Astrocyte (in vitro differentiated cells and primary cell): ENCODE results near the gene CFAP91.

Source experiments
- EZH2 ChIP-seq: IDR thresholded peaks from 2 replicates; pipeline ENCODE4 v1.6.1; 2012; ENCODE audit warnings: mild to moderate bottlenecking, low read length, inconsistent platforms; ENCODE audit not compliant: insufficient read depth
- TF ChIP-seq, protein P1 (sequence below): IDR thresholded peaks from 2 replicates; pipeline ENCODE4 v1.5.1; 2011; ENCODE audit warnings: low read depth, mild to moderate bottlenecking, inconsistent platforms, low read length, moderate library complexity; ENCODE audit not compliant: insufficient read depth

DNA sequence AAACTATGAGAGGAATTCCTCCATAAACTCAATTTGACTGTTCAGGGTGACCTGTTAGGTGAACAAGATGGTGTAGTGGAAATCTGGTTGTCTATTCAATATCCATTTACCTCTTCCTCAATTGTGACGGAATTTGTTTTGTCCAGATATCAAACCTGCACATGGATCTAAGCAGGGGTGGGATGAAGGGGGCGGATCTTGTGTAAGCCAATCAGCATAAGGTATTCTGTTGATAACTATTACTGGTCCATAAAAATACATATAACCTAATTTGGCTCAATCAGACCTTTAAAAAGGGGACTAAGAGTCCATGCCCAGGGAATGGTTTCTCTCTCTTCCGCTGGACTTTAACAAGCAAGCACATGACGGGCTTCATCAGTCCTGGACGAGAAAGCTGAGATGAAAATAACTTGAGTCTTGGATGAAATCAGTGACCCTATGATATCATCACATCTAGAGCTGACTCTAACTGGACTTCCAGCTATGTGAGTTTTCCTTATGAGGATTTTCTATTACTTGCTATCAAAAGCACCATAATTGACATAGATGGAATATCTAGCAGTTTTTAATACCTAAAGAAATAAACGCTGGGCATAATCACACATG lies 36.8 kb upstream of the CFAP91 start:
- TF ChIP-seq, protein P1, sequence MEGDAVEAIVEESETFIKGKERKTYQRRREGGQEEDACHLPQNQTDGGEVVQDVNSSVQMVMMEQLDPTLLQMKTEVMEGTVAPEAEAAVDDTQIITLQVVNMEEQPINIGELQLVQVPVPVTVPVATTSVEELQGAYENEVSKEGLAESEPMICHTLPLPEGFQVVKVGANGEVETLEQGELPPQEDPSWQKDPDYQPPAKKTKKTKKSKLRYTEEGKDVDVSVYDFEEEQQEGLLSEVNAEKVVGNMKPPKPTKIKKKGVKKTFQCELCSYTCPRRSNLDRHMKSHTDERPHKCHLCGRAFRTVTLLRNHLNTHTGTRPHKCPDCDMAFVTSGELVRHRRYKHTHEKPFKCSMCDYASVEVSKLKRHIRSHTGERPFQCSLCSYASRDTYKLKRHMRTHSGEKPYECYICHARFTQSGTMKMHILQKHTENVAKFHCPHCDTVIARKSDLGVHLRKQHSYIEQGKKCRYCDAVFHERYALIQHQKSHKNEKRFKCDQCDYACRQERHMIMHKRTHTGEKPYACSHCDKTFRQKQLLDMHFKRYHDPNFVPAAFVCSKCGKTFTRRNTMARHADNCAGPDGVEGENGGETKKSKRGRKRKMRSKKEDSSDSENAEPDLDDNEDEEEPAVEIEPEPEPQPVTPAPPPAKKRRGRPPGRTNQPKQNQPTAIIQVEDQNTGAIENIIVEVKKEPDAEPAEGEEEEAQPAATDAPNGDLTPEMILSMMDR, result no peak
- TF ChIP-seq EZH2, result no peak
